ENCODE measurements around the gene BLCAP. TPM values are rescaled to one million over a fixed set of nuclear protein-coding genes. Genes with fewer than 3 reads are reported as not detected.
"Not testable (repeated sequence)": the region's sequence is repeated elsewhere in the genome, so short reads cannot be mapped to it uniquely, and the experiment has no call there.

Gene BLCAP
- total RNA-seq, 1 donor from 2014 or later = 39.2 TPM

DNA sequence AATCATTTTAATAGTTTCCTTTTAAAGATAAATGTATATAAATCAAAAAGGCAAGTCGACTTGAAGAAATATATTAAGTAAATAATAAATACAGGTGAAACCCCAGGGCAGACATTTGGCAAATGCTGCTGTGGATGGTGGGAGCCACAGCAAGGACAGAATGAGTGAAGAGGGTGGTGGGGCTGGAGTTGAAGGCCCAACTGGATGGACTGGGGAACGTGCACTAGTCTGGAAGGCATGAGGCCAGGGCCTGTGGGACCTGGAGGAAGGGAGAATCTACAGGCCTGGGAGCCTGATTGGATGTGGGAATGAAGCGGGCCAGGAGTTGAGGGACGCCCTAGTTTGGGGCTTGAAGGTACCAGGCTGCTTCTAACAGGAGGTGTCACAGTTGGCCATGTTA, 30.6 kb upstream of the BLCAP start:
- DNase-seq (ENCODE audit: low spot score) = no peak

DNA sequence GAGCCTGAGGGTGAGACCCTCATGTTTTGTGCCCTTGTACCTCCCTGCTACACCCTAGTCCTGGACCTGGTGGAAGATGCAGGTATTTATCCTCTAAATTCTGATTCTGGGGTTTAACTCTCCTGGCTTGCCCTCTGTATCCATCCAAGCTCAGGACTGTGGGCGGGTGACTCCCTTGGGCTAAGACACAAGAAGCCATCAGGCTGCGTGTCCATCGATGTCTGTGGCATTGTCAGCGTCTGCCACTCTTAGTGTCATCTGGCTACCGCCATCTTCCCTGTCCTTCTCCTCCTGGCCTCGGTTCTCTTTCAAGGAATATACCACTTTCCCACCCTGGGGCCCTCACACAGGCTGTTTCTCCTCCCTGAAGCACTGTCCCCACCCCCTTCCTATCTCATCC, 28.9 kb upstream of the BLCAP start:
- no peak for DNase-seq (ENCODE audit: low spot score)

DNA sequence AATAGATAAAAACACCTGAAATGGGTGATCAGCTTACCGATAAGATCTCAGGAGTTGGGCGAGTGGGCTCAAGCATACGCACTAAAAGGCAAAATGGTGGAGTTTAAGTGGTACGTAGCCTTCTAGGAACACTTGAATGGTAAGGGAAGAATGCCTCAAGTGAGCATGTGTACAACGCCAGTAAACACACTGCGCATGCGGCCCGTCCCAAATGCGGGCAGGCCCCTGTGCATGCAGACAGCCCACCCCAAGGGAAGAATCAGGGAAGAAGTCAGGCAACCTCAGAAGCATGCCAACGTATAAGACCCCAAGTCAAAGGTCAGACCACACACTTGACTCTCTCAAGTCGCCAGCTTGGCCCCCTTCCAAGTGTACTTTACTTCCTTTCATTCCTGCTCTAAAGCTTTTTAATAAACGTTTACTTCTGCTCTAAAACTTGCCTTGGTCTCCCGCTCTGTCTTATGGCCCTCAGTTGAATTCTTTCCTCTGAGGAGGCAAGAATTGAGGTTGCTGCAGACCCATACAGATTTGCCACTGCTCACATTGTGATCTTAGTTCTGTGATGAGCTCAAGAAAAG, 27.1 kb upstream of the BLCAP start:
- not testable (repeated sequence) for DNase-seq (ENCODE audit: low spot score)

DNA sequence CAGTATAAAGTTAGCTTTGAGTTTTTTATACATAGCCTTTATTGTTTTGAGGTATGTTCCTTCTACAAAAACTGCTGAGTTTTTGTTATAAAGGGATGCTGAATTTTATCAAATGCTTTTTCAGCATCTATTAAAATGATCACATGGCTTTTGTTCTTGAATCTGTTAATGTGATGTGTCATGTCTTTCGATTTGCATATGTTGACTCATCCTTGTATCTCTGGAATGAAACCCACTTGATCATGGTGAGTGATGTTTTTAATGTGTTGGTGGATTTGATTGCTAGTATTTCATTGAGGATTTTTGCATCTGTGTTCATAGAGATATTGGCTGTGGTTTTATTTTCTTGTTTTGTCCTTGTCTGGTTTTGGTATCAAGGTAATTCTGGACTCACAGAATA, 24.7 kb upstream of the BLCAP start:
- no peak for DNase-seq (ENCODE audit: low spot score)

DNA sequence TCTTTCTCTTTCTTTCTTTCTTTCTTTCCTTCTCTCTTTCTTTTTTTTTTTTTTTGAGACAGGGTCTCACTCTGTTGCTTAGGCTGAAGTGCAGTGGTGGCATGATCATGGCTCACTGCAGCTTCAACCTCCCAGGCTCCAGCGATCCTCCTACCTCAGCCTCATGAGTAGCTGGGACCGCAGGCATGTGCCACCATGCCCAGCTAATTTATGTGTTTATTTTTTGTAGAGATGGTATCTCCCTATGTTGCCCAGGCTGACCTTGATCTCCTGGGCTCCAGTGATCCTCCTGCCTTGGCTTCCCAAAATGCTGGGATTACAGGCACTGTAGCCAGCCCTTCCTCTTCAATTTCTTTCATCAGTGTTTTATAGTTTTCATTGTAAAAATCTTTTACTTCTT, 24.0 kb upstream of the BLCAP start:
- DNase-seq (ENCODE audit: low spot score) = not testable (repeated sequence)

DNA sequence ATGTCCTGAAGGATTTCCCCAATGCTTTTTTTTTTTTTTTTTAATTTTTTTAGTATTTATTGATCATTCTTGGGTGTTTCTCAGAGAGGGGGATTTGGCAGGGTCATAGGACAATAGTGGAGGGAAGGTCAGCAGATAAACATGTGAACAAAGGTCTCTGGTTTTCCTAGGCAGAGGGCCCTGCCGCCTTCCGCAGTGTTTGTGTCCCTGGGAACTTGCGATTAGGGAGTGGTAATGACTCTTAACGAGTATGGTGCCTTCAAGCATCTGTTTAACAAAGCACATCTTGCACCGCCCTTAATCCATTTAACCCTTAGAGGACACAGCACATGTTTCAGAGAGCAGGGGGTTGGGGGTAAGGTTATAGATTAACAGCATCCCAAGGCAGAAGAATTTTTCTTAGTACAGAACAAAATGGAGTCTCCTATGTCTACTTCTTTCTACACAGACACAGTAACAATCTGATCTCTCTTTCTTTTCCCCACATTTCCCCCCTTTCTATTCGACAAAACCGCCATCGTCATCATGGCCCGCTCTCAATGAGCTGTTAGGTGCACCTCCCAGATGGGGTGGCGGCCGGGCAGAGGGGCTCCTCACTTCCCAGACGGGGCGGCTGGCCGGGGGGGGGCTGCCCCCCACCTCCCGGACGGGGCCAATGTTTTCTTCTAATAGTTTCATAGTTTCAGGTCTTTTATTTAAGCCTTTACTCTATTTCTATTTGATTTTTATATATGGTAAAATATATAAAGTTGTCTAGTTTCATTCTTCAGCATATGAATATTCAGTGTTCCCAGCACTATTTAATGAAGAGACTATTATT, 22.6 kb upstream of the BLCAP start:
- not testable (repeated sequence) for DNase-seq (ENCODE audit: low spot score)

DNA sequence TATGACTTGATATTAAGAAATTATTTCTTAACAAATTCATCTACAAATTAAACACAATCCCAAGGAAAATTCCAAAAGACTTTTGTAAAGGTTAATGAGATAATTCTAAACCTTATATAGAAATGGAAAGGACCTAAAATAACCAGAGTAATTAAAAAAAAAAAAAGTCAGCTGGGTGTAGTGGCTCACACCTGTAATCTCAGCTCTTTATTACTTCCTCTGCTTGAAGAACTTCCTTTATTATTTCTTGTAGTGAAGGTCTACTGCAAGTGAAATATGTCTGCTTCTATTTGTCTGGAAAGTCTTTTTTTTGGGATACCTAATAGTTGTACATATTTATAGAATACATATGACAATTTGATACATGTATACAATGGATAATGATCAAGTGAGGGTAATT, 20.2 kb upstream of the BLCAP start:
- no peak for DNase-seq (ENCODE audit: low spot score)

DNA sequence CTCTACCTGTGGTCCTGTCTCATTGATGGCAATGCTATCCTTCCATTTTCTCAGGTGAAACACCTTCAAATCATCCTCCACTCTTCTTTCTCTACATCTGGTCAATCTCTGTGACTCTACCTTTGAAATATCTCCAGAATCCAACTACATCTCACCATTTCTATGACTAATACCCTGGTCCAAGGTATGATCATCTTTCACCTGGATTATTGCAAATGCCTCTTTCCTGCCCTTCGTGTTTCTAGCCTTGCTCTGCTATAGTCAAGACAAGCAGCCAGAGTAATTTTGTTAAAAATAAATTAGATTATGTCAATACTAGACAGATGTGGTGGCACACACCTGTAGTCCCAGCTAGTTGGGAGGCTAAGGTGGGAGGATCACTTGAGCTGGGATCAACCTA, 17.8 kb upstream of the BLCAP start:
- no peak for DNase-seq (ENCODE audit: low spot score)

DNA sequence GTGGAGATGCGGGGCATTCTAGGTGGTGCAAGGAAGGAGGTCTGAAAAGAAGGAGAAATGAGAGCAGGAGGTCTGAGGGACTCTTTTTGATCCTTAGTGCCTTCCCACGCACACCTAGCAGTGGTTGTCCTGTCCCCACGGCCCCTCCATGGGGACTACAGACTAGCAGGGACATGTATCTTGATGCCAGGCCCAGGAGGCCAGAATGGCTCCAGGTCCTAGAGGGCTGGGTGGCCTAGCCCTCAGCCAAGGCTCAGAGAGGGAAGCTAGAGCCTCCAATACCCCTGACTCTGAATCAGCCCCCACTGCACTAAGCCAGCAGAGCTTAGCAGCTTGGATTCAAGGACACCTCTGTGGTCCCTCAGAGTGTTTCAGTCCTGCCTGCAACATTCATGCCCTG, 16.7 kb upstream of the BLCAP start:
- no peak for DNase-seq (ENCODE audit: low spot score)

DNA sequence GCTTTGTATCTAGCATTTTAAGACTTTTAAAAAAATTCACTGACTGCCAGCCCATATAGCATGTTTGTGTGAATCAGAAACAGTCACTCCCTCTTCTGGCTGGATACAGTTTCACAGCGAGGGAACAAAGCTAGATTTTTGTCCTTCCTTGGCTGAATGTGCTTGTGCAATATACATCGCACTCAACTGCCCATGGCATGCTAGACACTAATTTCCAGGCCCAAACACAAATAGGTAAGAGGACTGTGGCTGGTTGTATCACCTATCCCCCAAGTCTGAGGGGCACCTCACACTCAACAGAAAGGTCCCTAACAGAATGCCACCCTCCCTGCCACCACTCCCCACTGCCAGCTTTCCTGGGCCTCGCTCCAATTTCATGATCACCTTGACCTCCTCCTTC, 16.2 kb upstream of the BLCAP start:
- peak; percentile 31 for DNase-seq (ENCODE audit: low spot score)

DNA sequence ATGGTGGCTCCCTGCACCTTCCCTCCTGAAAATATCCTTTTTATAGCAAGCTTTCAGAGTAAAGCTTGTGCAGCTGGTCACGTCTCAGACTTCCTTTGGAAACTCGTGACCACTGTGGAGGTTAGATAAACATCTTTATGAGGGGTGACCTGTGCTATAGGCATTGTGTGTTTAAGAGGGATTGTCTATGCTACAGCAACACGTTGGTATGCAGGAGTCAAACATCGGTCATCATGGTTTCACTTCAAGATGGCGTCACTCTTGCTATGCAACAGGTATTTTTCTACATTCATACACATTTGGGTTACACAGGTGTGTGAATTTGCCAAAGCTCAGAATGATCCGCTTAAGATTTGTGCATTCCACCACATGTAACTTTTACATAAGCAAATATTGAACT, 14.6 kb upstream of the BLCAP start:
- no peak for DNase-seq (ENCODE audit: low spot score)

DNA sequence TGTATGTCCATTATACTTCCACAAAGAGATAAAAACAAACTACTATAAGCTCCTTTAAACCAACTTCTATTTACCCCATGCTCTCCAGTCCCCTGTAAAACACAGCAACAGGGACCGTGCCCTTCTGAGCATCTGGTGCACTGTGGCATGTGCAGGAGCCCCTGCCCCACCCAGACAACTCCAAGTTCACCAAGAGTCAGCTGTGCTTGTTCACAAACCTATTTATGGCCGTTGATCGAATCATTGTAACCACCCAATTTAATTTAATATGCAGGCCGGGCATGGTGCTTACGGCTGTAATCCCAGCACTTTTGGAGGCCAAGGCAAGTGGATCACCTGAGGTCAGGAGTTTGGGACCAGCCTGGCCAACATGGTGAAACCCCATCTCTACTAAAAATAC, 13.7 kb upstream of the BLCAP start:
- no peak for DNase-seq (ENCODE audit: low spot score)

DNA sequence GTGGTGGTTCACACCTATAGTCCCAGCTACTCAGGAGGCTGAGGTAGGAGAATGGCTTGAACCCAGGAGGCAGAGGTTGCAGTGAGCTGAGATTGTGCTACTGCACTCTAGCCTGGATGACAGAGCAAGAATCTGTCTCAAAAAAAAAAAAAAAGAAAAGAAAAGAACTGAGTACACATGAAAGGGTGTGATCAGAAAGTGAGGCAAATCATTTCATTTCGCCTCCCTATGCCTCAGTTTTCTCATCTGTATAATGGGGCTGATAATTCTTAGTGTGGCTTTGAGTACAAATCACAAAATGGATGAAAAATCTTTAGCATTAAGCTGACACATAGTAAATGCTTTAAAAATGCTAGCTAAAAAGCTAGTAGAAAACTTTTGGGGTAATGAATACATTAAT, 13.2 kb upstream of the BLCAP start:
- DNase-seq (ENCODE audit: low spot score) = not testable (repeated sequence)

DNA sequence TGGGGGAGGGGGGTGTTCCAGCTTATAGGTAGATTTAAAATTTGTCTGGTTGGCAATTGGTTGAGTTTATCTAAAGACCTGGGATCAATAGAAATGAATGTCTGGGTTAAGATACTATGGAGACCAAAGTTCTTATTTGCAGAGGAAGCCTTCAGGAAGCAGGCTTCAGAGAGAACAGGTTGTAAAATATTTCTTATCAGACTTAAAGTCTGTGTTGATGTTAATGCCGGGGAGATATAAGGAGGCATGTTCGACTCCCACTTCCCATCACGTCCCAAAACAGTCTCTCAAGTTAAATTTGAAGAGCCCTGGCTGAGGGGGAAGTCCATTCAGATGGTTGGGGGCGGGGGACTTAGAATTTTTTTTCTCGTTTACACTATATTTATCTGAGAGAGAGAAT, 12.3 kb upstream of the BLCAP start:
- no peak for DNase-seq (ENCODE audit: low spot score)

DNA sequence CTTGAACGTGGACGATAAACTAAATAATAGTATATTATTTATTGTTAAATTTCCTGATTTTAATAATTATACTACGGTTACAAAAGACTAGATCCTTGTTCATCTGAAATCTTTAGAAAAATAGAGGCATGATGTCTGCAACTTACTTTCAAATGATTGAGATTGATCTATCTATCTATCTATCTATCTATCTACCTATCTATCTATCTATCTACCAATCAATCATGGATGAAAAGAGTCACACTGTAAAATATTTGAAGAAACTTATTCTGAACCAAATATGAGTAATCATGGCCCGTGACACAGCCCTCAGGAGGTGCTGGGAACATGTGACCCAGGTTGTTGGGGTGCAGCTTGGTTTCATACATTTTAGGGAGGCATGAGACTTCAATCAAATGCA, 11.7 kb upstream of the BLCAP start:
- DNase-seq (ENCODE audit: low spot score) = no peak

DNA sequence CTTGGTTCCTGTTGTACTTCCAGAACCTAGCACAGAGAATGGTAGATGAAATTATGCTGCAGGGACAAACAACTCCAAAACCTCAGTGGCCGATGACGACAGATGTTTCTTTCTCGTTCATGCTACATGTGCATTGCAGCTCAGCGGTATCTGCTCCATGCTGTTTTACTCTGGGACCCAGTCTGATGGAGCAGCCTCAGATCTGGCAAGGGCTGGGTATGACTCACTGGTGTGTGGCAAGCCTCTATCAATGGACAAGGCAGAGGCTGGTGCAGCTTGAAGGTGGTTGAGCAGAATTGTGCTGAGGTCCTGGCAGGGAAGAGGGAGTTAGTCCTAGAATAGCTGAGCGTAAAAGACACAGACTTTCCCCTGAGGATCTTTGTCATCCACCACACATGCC, 10.3 kb upstream of the BLCAP start:
- no peak for DNase-seq (ENCODE audit: low spot score)

DNA sequence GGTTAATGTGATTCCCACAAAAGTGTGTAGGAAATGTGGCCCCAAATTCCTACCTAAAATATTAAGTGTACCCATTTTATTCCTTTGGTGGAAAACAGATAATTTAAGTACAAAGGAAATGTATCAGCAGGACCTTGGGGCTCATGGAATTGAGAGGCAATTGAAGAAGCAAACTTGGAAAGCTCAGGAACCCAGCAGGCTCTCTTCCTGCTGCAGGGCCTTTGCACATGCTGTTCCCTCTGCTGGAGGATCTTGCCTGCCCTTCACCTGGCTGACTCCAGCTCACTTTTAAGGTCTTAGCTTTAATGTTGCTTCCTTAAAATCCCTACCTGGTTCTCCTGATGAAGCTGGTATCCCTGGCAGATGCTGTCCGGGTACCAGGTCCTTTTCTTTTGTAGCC, 9.8 kb upstream of the BLCAP start:
- no peak for DNase-seq (ENCODE audit: low spot score)

DNA sequence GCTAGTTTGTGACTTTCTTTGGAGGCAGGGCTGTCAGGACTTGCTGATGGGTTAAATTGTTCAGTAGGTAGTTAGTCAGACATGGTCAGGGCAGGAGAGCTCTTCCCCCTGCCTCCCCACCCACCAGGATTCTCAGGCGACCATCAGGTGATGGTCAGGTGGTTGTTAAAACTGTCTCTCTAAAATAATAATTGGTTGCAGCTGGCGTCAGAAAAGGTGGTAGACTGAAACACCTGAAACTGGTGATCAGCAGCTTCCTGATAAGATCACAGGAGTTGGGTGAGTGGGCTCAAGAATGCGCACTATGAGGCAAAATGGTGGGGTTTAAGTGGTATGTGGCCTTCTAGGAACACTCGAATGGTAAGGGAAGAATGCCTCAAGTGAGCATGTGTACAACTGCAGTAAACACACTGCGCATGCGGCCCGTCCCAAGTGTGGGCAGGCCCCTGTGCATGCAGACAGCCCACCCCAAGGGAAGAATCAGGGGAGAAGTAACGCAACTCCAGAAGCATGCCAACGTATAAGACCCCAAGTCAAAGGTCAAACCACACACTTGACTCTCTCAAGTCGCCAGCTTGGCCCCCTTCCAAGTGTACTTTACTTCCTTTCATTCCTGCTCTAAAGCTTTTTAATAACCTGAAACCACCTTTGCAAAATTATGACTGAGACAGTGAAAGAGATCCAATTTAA, 7.9 kb upstream of the BLCAP start:
- DNase-seq (ENCODE audit: low spot score) = no peak

DNA sequence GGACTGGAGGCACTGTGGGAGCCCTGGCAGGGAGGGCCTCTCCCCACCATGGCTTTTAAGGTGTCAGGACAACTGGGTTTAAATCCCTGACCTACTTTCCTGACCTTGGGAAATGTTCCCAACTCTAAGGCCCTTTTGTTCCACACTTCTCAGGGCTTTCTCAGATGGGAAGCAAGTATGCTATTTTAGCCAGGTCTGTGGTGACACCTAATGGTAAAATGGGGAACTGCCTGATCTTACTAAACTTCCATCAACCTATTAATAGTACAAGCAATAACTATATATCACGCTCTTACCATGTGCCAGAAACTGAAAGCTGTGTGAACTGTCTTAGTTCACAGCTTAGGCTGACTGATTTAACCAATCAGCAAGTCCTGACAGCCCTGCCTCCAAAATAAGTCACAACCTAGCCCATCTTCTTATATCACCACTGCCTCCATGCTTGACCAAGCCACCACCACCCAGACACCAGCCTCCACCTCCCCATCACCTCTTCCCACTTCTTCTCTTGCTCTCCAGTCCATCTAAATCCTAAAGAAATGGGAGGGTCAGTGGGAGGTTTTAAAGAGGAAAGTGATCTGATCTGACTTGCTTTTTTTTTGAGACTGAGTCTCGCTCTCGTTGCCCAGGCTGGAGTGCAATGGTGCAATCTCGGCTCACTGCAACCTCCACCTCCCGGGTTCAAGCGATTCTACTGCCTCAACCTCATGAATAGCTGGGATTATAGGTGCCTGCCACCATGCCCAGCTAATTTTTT, 6.9 kb upstream of the BLCAP start:
- DNase-seq (ENCODE audit: low spot score) = peak; percentile 86

DNA sequence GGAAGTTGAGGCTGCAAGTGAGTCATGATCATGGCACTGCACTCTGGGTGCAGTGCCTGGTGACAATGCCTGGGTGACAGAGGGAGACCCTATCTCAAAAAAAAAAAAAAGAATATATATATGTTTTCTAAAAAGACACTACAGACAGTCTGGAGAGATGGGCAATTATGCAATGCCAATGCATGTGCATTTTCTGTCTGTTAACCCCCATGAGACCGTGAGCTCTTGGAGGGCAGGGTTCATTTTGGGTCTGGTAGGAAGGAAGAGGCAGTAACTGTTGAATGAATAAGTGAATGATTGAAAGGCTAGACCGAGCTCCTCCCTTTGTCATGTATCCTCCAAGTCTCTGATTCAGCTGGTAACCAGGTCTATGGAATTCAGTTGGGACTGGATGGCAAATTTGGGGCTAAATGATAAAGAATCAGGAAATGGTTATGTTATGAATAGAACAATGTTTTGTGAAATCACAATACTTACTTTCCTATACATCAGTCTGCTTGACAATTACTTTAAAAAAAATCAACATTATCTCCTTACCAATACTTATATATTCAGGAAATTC, 5.6 kb upstream of the BLCAP start:
- no peak for DNase-seq (ENCODE audit: low spot score)

DNA sequence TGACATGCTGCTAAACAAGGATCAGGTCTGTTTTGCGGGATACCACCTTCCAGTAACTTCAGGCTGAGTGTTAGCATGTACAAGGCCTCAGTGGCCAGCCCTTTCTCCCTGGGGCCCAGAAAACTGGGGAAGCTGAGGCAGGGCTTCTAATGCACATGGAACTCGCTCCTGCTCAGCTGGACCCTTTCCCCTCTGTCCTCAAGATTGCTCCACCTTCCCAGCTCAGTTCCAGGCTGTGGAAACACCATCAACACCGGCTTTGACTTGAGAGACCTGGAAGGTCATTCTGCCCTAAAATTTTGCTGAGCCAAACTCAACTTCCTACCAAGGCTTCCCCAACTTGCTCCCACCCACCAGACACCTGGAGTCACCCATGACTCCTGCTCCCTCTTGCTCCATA, 4.2 kb upstream of the BLCAP start:
- DNase-seq (ENCODE audit: low spot score) = no peak

DNA sequence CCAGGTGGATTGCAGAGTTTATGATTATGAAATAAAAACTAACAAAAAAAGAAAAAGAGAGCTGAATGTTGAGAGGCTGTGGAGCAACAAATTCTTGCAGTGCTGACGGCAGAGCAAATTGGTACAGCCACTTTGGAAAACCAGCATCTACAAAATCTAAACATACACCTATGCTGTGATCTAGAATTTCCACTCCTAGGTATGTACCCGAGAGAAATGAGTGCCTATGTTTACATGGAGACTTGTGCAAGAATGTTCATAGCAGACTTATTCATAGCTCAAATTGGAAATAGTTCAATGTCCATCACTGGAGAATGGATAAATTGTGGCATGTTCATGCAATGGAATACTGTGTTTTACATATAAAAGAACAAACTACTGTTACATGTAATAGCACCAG, 3.0 kb upstream of the BLCAP start:
- DNase-seq (ENCODE audit: low spot score) = no peak

All from umbilical cord (tissue), 2 donors.